Lower leg skin (tissue), 3 donors: ENCODE results near the gene CAMTA1.

Experiments used
- POLR2A ChIP-seq, 2 donors: fragments of 450-650 bp; IDR thresholded peaks; one replicate each; pipeline ENCODE4 v1.6.1; 2016 to 2017; ENCODE audit warnings: antibody characterized with exemption in 2 of 2, mild to moderate bottlenecking in 1 of 2, moderate library complexity in 1 of 2
- TF ChIP-seq, protein P1 (sequence below), 3 donors: fragments of 450-650 bp; IDR thresholded peaks; one replicate each; pipeline ENCODE4 v1.5.1; 2016; ENCODE audit warnings: antibody characterized with exemption in 3 of 3, mild to moderate bottlenecking in 3 of 3, moderate library complexity in 2 of 3

DNA sequence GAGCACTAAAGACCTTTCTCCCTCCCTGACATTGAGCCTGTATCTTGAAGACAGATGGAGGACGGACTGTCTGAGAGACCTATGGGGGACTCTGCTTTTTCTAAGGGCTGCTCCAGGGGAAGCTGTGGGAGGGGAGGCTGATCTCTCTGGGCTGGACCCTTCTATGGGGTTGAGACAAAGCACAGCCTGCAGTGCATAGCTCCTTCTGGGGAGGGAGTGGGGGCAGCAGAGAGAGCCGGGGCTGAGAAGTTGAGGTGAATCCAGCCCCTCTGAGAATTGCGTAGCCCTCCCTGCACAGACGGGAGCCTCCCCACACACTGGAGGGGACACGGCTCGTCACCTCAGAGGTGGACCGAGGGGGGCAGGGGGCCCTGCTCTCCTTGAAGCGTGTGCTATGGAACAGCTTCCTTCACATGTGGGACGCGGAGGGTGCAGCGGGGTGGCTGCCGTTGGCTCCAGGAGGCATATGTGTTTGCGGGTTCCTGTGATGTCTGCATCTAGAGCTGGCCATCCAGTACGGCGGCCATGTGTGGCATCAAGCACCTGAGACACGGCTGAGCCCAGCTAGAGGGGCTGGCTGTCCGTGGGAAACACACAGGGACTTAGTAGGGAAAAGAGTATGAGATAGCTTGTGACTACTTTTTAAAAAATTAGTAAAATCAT, 299.1 kb downstream of the CAMTA1 start:
- TF ChIP-seq POLR2A (IDR thresholded peaks at IDR 0.05) = no peak
- TF ChIP-seq, protein P1, sequence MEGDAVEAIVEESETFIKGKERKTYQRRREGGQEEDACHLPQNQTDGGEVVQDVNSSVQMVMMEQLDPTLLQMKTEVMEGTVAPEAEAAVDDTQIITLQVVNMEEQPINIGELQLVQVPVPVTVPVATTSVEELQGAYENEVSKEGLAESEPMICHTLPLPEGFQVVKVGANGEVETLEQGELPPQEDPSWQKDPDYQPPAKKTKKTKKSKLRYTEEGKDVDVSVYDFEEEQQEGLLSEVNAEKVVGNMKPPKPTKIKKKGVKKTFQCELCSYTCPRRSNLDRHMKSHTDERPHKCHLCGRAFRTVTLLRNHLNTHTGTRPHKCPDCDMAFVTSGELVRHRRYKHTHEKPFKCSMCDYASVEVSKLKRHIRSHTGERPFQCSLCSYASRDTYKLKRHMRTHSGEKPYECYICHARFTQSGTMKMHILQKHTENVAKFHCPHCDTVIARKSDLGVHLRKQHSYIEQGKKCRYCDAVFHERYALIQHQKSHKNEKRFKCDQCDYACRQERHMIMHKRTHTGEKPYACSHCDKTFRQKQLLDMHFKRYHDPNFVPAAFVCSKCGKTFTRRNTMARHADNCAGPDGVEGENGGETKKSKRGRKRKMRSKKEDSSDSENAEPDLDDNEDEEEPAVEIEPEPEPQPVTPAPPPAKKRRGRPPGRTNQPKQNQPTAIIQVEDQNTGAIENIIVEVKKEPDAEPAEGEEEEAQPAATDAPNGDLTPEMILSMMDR (IDR thresholded peaks at IDR 0.05) = no peak
